HG03432 (cell line): ENCODE data around the gene ZNF764.

Experiments used
- ATAC-seq: cut with Tn5 transposase; IDR thresholded peaks from one replicate; pipeline ENCODE4 v1.9.1; 2021; ENCODE audit warnings: mild to moderate bottlenecking, moderate library complexity; ENCODE audit not compliant: unreplicated experiment

ZNF764 gene

GRCh38 chr16:30570636-30571444 lies 12.7 kb upstream of the ZNF764 start:
- ATAC-seq: no peak

GRCh38 chr16:30569746-30570635 lies 11.8 kb upstream of the ZNF764 start:
- no peak for ATAC-seq

DNA sequence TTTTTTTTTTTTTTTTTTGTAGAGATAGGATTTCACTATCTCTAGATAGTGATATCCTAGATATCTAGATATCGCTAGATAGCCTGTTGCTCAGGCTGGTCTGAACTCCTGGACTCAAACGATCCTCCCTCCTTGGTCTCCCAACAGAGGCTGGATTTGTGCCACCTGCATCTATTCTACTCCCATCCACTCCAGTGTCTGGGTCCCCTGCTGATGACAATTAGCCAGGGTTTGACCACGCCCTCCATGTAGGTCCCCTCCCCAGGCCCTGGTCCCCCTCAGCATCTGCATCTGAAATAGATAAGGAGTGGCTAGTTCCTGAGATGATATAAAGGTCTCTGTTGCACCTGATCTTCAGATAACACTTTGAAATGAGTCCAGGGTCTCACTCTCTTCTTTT lies 11.1 kb upstream of the ZNF764 start:
- ATAC-seq: no peak

DNA sequence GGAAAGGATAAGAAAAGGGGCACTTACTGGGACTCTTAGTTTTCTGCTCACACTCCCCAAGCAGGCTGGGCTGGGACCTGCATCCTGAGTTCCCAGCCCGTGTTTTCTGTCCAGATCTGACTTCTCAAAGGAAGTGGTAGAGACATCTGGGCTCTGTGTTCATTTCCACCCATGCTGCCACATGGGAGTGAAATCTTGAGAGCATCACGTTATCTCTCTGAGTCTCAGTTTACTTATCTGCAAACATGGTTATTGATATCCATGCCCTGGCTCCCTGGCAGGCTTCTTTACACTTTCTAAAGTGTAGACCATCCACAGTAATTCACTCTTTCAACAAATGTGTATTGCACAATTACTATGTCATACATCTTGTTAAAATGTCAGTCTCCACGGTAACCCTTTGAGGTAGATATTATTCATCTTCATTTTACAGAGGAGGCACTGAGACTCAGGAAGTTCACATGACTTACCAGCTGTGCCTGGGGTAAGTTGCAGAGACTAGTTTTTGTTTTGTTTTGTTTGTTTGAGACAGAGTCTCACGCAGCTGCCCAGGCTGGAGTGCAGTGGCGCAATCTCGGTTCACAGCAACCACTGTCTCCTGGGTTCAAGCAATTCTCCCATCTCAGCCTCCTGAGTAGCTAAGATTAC lies 9.9 kb upstream of the ZNF764 start:
- ATAC-seq: no peak

DNA sequence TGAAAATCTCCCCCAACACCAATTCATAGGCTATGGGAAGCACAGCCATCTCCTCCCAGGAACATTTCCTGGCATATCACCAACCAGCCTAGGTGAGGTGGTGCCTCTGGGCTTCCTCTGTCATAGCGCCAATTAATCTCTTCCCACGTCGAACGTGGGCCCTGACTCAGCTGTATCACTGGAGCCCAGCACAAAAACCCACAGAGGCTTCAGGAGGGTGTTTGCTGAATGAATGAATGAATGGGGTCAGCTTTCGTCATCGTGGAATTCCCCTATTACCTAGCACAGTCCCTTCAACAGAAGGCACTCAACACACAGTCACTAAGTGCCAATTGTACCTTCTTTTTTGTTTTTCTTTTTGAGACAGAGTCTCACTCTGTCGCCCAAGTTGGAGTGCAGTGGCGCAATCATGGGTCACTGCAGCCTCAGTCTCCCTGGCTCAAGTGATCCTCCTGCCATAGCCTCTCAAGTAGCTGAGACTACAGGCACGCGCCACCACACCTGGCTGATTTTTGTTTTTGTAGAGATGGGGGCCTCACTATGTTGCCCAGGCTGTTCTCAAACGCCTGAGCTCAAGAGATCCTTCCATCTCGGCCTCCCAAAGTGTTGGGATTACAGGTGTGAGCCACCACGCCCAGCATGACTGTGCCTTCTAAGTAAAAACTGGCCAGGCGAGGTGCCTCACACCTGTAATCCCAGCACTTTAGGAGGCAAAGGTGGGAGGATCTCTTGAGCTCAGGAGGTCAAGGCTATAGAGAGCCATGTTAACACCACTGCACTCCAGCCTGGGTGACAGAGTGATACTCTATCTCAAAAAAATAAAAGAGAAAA lies 9.2 kb upstream of the ZNF764 start:
- no peak for ATAC-seq

- ATAC-seq: no peak
These were observed 8.4 kb upstream of the ZNF764 start for GRCh38 chr16:30566531-30566930.

DNA sequence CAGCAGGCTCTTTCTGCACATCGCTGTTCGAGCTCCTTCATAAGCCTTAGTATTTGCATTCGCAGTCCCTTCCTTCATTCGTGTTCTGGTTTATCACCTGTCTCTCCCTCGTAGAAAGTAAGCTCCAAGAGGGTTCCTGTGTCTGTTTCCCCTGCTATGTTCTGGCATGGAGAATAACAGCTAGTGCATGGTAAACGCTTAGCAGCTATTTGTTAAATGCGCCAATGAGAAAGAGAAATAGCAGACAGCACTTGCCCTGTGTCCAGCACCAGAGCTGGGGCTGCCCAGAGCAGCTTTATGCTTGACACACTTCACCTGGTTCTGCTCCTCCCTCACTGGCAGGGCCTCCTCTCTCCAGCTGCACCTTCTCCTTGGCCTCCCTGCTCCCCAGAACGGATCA lies 7.8 kb upstream of the ZNF764 start:
- ATAC-seq: no peak

GRCh38 chr16:30565526-30565925 lies 7.4 kb upstream of the ZNF764 start:
- ATAC-seq: no peak

DNA sequence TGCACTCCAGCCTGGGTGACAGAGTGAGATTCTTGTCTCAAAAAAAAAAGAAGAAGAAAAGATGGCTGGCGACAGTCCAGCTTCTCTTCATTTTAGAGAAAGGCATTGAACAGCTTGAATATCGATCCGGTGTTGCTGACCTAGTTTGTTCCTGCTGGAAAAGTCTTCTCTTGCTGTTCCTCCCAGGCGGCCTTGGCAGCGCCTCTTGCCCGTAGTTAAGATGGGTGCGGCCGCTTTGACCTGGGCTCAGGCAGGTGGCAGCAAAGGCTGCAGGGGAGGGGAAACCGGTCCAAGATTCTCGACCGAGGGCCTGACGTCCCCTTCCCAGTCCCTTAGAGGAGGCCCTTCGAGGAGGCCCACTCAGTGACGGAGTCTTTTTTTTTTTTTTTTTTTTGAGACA lies 3.8 kb upstream of the ZNF764 start:
- ATAC-seq: no peak

DNA sequence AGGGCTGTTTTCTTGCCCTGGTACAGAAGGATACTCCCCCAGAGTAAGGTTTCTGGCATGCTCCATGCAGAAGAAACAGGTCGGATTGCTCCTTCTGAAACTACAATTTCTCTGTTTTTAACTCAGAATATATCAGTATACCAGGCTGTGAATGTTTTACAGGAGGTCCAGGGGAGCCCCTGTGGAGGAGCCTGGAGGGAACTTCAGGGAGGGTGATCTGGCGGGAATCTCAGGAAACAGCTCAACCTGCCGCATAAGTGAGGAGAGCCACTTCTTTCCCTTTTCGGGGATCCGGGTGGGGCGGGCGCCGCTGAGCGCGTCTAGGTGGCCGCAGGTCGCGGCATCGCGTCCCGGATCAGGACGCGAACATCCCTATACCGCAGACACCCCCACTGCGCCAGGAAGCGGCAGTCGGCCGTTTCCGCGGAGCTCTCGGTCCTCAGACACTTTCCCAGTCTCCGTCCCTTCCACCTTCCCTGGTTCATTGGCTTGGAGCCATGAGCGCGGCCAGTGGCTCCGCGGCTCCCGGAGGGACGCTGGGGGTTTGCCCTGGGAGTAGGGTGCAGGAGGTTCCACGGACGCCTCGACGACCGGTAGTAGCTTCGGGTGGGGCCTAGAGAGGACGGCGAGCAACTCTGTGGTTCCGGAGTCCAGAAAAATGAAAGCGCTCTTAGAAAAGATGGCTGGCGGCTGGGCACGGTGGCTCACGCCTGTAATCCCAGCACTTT lies 3.1 kb upstream of the ZNF764 start:
- ATAC-seq: no peak

- no peak for ATAC-seq
These were observed 1.5 kb upstream of the ZNF764 start for GRCh38 chr16:30559690-30560089.

GRCh38 chr16:30558789-30559377 lies 709 bp upstream of the ZNF764 start:
- ATAC-seq: no peak

DNA sequence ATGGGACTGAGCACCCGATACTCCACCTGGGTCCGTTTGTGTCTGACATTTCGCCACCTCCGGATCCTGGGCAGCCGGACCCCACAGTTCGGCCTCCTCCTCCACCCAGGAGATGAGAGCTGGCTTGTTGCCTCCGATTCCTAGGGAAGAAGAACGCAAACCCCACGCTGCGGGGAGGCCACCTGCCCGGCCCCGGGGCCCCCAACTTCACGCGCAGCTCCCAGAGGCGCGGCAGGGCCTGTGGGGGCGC lies 542 bp downstream of the ZNF764 start:
- ATAC-seq: peak; percentile 11

DNA sequence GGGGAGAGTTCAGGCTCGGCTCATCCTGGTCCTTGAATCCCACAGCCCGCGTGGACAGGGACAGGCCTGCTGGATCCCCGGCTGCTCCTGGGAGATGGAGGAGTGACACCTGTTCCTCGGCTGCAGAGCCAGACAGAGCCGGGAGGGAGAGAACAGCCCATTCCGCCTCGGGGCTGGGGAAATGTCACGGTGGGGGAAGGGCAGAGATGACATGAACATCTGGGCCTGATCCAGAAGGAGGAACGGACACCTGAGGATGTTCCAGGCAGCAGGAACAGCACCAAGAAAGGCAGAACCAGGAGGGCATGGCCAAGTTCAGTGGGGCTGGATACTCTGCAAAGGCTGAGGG lies 2.1 kb downstream of the ZNF764 start:
- no peak for ATAC-seq

DNA sequence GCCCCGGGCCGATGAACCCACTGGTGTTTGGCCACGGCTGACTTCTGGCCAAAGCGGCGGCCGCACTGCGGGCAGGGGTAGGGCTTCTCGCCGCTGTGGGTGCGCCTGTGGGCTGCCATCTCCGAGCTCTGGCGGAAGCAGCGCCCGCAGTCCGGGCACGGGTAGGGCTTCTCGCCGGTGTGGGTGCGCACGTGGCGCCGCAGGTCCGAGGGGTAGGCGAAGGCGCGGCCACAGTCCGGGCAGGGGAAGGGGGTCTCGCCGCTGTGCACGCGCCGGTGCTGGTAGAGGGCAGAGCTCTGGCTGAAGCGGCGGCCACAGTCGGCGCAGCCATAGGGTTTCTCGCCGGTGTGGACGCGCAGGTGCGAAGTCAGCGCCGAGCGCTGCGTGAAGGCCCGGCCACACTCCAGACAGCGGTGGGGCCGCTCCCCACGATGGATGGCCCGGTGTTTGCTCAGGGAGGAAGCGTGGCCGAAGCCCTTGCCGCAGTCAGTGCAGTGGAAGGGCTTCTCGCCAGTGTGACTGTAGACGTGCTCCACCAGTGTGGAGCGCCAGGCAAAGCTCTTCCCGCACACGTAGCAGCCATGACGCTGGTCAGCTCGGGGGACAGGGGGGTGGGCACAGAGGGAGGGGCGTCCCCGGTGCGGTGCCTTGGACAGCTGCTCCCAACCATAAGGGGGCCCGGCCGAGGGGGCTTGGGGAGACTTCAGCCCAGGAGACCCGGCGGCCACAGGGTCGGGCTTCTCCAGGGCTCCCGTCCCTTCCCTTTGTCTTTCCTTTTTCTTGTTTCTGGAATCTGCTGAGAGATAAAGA lies 2.7 kb downstream of the ZNF764 start:
- ATAC-seq: no peak

DNA sequence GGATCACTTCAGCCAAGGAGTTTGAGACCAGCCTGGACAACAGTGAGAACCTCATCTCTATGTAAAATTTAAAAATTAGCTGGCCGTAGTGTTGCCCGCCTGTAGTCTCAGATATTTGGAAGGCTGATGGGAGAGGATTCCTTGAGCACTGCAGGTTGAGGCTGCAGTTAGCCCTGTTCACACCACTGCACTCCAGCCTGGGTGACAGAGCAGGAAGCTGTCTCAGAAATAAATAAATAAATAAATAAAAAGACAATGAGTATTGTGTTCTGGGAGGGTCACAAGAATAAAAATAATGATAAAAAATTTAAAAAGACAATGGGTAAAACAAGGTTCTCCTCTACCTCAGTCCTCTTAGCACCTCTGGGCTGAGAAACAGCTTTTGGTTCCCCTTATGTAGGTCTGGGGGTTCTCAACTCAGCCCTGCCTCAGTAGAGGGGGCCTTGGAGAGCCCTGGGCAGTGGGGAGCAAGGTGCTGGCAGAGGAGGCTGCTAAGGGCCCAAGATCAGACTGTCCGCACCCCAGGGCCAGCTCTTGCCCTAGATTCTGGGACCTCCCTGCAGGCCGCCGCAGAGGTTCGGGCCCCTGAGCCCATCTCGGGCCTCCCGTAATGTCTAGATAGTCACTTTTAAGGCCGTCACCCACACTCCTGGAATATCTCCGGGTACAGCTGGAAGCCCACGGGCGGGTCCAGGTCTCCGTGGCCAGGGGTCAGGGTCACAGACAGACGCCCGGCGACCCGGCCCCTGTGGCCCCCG lies 3.4 kb downstream of the ZNF764 start:
- ATAC-seq: no peak

GRCh38 chr16:30553393-30553899 lies 4.7 kb downstream of the ZNF764 start:
- no peak for ATAC-seq

GRCh38 chr16:30552956-30553355 lies 5.2 kb downstream of the ZNF764 start:
- no peak for ATAC-seq
